Hematopoietic multipotent progenitor cell treated with erythropoietin and hydrocortisone succinate and interleukin-3 and kit ligand, for 15 days (in vitro differentiated cells): ENCODE results near the gene STRIT1.

Experiments used
- DNase-seq: peaks from one replicate; pipeline ENCODE4 v3.0.0-alpha.2; 2015; ENCODE audit warnings: low spot score

The STRIT1 gene

DNA sequence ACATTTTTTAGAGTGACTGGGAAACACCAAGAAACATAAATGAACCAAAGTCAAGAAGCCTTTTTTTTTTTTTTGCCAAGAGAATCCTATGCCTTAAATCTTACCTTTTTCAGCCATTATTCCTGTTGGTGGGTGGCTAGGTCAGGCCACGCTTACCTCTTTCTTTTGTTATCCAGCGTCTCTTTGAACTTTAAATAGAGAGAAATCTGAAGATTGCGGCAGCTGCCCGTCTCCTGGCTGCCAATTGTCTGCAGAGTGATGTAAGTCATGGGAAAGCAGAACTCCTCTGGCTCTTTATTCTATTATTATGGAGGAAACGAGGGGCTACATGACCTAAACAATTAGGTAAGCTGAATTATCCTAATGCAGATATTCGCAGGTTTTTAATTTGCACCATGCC, at the start of gene STRIT1:
STRIT1 (minus strand) TSS at position 168 of the 400 bp plus-strand sequence.
- no peak for DNase-seq

DNA sequence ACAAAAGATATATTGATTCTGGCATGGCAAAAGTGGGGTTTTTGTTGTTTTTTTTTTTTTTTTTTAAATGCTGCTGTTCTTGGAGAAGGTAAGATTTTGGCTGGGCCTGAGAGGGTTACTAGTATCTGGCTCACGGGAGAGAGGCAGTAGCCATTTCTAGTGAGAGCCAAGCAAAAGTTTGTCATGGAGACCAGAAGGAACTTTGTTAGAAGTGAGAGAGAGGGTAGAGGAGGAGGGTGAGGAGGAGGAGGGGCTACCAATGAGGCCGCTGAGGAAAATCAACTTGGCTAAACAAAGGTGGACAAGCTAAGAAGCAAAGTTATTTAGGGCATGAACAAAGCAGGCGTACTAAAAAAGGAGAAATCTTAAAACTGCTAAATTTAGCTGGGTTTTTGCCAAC, 48.9 kb upstream of the STRIT1 start:
- DNase-seq, result no peak

DNA sequence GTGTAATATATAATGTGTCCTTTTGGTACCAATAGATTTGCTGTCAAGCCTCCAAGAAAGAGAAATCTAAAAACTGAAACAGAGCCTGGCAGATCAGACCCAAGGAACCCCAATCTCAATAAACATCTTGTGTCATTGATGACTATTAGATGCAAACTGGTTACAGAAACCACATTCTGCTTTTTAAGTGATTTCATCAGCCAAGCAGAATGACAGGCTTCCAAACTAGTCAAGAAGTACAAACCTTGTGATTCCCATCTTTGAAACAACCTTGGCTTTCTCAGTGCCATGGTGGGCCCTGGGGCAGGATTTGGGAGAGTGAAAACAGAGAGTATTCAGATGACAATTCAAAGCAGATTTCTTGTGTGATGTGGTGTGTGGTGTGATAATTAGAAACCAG, 45.6 kb upstream of the STRIT1 start:
- no peak for DNase-seq

DNA sequence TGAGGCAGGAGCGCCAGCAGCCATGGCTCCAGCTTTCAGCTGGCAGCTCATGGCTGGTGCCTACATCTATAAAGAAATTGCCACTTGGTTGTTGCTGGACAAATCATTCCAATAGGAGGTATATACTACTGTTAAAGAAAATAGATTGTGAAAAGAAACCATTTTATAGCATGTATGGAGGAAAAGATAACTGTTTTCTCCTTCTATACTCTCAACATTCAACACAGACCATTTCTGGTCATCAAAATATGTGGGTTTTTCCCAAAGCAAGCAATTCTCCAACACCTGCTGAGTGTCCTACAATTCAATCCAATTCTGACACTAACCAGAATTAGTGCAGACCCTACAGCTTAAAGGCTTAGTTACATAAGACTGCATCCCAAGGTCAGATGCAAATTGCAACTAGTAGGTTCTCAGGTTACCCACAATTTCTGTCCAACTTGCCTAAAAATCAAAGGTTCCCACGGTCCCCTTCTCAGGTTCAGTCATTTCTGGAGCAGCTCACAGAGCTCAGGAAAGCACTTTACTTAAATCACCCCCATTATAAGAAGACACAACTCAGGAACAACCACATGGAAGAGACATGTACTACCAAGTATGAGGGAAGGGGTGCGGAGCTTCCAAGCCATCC, 42.4 kb upstream of the STRIT1 start:
- DNase-seq, result no peak

DNA sequence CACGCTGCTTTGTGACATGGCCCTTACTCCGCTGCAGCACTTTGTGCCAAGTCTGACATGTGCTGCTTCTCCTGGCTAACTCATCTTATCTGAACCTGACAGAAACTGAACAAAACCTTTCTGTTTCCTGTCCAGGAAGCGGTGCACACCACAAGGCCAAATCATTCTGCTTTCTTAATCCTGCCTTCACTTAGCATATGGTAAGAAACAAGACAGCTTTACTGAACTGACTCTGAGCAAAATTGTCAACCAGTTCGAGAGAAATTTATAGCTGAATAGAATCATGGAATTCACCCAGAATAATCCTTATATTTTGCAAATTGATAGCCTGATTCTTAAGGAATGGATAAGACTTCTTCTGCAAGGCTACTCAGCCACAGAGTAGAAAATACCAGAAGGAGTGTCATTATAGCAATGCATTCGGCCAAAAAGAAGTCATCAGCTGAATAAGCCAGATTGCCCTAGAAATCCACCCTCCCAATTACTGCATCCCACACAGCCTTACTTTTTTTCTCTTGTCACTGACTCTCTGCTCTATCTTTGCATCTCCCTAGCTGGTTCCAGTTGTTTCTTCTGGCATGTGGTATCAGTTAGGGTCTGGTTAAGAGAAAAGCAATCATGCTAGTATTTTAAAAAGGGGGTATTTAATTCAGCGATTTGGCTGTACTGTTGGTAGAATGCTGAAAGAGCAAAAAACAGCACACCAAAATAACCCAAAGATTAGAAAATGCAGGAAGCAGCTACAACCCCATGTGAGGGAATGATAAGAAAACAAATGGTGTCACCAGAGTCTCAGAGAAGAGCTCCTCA, 41.6 kb upstream of the STRIT1 start:
- DNase-seq, result peak; percentile 21

DNA sequence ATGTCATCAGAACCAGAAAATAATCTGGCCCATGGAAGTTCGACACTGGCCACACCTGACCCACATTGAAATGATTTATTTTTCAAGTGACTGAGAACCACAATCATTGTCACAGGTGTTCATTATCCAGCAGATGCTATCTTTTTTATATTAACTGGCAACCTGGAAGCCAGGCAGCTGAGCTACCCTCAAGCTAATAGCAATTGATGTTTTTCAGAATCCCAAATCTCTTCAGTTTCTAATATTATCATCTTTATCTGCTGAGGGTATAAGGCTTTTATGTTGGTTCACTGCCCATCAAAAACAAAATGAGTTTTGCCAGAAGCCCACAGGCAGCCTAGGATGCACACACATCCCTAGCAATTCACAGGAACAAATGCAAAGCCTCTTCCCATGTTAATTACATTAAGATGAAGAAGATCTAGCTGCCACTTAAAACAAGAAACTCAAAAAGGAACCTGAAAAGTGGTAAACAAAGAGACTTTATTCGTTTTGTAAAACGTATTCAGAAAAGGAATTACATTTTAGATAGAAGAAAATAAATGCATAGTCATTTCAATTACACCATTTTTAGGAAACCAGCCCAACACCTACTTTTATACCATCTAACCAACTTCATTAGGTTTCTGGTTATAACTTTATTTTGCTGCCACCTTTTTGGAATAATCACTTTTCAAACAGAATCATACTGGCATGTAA, 40.9 kb upstream of the STRIT1 start:
- no peak for DNase-seq

GRCh38 chr3:155332716-155333115, 39.2 kb upstream of the STRIT1 start:
- no peak for DNase-seq

DNA sequence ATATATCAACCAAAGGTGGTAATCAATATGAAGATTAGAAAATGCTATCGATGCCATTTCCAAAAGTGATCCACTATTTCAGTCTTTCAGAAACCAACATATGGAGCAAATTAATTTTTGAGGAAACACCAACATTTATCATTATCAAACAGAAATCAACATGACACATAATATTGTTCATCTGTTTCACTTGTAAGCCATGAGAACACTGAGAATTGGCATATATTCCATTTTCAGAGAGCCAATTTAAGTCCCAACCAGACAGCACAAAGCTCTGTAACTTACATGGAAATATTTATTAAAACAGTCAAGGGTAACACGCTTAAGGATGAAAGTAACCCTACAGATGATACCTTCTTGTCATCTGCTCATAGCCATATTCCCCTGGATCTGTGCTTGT, 37.6 kb upstream of the STRIT1 start:
- no peak for DNase-seq

GRCh38 chr3:155330370-155330769, 36.9 kb upstream of the STRIT1 start:
- no peak for DNase-seq

GRCh38 chr3:155329513-155330048, 36.1 kb upstream of the STRIT1 start:
- no peak for DNase-seq

GRCh38 chr3:155327871-155328270, 34.4 kb upstream of the STRIT1 start:
- DNase-seq, result no peak

DNA sequence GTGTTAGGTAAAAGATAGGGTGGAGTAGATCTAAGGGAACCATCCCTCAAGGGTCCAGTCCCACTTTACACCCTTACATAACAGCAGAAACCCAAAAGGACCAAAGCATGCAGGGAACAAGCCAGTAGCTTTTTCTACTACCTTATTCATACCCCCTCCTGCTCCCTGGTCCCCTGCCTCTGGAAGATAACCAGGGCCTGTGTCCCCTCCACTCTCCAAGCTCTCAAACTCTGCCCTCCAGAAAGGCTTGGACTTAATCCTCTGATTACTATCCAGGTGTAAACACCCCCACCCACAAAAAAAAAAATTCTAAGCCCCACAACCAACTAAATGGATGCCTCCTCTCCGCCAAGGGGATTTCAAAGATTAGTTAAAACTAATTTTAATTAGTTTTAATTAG, 33.9 kb upstream of the STRIT1 start:
- DNase-seq, result no peak

GRCh38 chr3:155326901-155327300, 33.4 kb upstream of the STRIT1 start:
- DNase-seq, result no peak

- DNase-seq, result no peak
These were observed 32.8 kb upstream of the STRIT1 start for GRCh38 chr3:155326244-155326643.

GRCh38 chr3:155325263-155325835, 31.9 kb upstream of the STRIT1 start:
- DNase-seq, result no peak

DNA sequence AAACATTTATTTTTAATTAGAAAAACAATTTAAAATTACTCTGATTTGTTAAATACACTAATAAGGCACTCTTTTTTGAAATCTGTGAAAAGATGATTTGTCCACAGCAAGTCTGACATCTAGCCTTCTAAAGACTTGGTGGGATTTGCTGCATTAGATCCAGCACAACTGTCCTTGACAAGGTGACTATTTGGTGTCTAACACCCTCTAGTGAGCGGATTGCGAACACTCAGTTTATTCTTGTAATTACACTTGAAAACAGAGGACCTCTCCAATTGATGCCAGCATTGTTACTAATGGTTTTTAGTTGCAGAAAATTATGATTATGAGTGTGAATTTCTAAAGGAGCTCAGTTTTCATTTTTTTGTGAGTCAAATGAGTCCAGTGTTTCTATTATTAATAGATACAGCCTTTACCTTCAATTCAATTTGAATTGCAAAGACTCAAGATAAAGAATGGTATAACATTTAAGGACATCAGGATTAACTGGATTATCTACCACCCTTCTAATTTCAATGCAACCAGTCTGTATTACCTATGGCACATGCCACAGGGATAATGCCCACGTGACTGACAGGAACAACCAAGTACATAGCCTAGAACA, 29.7 kb upstream of the STRIT1 start:
- DNase-seq, result peak; percentile 6

DNA sequence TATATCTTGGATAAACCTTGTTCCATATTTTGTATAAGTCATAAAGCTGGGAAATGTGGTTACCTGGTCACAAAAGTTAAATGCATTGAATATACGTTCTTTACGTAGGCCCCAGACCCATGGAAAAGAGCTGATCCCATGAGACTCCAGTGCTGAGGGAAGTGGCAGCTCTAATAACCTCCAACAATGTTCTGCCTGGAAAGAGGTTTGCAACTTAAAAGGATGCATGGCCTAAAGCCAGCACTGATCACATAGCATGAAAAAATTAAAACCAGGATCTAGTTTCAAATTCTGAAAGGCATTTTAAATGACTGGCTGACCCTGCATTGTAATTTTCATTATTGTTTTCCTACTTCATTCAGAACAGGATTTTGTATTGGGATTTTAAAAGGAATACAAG, 27.9 kb upstream of the STRIT1 start:
- no peak for DNase-seq

DNA sequence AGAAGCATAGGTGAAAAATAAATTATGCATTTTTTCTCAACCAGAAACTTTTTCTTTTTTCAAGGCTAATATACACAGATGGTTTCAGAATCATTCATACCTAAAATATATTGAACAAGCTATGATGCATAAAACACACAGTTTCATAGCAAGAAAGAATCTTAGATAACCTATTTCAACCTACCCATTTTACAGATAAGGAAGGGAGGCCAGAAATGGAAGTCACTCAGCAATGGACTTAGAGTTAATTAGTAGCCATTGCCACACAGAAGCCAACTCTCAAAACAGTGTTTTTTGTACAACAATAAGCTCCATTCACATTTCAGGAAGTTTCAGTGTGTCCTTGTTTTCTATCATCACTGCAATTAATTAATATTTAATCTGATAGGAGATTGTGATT, 27.5 kb upstream of the STRIT1 start:
- DNase-seq, result no peak

DNA sequence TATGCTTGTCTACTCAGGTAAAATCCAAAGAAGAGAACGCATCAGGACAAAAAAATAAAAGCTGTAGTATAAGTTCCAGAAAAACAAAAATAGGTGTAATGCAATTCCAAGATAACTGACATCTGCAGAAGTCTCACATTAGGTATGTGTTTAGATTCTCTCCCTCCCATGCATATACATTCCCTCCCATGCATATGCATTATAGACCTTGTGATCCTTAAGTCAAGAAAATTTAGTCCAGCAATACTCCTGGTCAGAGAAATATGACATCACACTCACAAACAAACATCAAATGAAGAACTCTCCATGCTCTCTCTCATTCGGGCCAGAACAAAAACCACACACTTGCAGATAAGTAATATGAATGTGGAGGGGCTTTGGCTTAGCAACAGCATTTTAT, 25.3 kb upstream of the STRIT1 start:
- DNase-seq, result no peak

GRCh38 chr3:155317211-155317610, 23.7 kb upstream of the STRIT1 start:
- DNase-seq, result no peak

DNA sequence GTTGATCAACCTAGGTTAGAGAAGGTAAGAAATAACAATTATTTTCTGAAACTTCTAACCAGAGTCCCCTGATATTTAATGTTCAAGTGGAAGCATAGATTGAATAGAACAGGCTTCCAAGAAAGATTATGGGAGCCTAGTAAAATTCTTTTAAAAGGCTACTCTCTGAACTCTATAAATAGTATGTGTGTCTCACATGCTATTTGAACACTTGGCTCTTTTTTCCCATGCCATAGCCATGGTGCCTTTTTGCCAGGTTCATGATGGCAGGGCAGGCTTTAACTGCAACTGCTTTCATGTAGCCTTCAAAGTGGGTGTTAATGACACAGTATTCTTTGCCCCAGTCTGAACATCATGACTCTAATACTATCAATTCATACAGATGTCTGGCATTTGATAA, 22.9 kb upstream of the STRIT1 start:
- DNase-seq, result no peak

DNA sequence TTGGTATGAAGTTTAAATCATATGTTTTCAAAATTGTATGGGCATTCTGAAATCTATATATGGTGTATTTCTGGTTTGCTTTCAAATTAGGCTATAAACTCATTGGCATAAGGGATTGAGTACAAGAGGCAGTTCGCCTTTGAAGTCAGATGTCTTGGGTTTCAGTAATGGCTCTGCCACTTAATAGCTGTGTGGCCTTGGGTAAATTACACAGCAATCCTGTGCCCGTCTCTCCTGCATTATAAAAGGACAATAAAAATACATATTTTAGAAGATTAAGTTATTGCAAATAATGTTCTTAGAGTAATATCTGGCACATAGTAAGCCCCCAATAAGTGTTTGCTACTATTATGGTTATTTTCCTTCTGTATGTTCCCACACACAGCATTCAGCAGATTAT, 20.4 kb upstream of the STRIT1 start:
- DNase-seq, result no peak
